ENCODE results near the gene KLF13.

Gene KLF13

DNA sequence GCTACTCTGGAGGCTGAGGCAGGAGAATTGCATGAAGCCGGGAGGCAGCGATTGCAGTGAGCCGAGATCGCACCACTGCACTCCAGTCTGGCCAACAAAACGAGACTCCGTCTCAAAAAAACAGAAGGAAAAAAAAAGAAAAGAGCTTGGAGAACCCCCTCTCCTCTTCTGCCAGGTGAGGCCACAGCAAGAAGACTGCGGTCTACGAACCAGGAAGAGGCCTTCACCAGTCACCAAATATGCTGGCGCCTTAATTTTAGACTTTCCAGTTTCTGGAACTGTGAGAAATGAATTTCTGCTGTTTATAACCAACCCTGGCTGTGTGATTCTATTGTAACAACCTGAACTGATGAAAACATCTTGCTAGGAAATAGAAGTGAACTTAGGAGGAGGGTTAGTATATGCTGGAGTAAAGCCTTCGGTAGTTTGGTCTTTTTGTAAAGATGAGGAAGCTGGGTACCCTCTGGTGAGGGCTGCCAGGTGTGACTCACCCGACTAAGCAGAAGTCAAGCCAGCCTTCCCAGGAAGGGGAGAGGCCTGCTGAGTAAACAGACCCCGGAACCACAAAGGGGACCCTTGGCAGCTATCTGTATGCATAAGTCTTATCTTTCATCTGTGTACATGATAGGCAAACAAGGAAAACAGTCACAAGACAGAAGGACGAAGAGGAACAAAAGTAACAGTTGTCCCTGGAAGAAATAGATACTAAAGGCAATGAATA, 78.7 kb downstream of the KLF13 start:
- DNase-seq, result no peak

GRCh38 chr15:31407376-31407775, 80.7 kb downstream of the KLF13 start:
- no peak for DNase-seq

- no peak for DNase-seq
These were observed 81.2 kb downstream of the KLF13 start for GRCh38 chr15:31407851-31408250.

GRCh38 chr15:31408724-31409123, 82.1 kb downstream of the KLF13 start:
- no peak for DNase-seq

- DNase-seq, result no peak
These were observed 82.5 kb downstream of the KLF13 start for GRCh38 chr15:31409171-31409570.

DNA sequence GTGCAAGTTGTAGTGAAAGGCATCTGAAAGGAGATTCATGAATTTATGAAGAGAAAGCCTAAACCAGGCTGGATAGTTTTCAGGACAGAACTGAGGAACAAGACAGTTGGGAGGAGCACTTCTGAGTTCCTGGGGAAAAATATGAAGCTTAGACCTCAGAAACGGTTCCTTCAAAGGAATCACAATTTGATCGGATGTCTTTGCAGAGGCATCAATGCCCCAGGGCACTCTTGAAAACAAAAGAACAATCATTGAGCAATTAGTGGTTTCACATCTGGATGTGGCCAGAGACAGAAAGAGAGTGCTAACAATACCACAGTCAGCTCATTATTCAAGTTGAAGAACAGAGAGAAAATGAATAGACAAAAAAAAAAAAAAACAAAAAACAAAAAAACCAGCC, 86.2 kb downstream of the KLF13 start:
- no peak for DNase-seq

- no peak for DNase-seq
These were observed 88.6 kb downstream of the KLF13 start for GRCh38 chr15:31415201-31415600.

DNA sequence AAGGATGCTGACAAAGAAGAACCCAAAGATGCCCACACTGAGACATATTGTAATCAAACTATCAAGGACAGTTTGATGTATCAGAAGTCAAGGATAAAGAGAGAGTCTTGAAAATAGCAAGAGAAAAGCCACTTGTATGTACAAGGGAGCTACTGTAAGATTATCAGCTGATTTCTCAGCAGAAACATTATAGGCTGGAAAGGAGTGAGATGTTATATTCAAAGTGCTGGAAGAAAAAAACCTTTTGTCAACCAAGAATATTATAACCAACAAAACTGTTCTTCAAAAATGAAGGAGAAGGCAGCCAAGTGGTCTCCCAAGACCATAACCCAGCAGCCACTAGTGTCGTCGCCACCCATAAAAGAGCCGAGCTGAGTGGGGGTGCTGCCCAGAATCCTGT, 93.2 kb downstream of the KLF13 start:
- no peak for DNase-seq

DNA sequence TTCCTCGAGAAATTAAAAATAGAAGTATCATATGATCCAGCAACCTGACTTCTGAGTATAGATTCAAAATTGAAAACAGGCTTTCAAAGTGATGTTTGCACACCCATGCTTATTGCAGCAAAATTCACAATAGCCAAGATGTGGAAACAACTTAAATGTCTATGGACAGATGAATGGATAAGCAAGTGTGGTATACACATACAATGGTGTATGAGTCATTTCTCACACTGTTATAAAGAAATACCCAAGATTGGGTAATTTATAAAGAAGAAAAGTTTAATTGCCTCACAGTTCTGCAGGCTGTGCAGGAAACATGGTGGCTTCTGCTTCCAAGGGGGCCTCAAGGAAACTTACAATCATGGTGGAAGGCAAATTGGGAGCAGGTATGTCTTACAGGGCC, 100.8 kb downstream of the KLF13 start:
- no peak for DNase-seq
